Measurements from ENCODE around the gene TXNL1.

GRCh38 chr18:56574861-56575260 lies 63.5 kb downstream of the TXNL1 start:
- no peak for TF ChIP-seq POLR2A (IDR thresholded peaks at IDR 0.05)
- no peak for TF ChIP-seq CTCF (IDR thresholded peaks at IDR 0.05 in 4 of 5, conservative IDR thresholded peaks at IDR 0.05 in 1 of 5)

Data from gastrocnemius medialis (tissue), 4 donors.